Stimulated activated CD8-positive, alpha-beta memory T cell treated with anti-CD3 and anti-CD28 coated beads, Interleukin-4, amount 100 ng/mL, for 1 hour (primary cell): Measurements from ENCODE around the gene WDR37.

Experiments
- DNase-seq, 2 donors: peaks; one replicate each; pipeline ENCODE4 v3.0.0-alpha.2; 2020; ENCODE audit warnings: low read depth in 2 of 2, low spot score in 1 of 2

WDR37 gene

GRCh38 chr10:1166101-1166827 is 110.1 kb downstream of the WDR37 start:
- no peak for DNase-seq

DNA sequence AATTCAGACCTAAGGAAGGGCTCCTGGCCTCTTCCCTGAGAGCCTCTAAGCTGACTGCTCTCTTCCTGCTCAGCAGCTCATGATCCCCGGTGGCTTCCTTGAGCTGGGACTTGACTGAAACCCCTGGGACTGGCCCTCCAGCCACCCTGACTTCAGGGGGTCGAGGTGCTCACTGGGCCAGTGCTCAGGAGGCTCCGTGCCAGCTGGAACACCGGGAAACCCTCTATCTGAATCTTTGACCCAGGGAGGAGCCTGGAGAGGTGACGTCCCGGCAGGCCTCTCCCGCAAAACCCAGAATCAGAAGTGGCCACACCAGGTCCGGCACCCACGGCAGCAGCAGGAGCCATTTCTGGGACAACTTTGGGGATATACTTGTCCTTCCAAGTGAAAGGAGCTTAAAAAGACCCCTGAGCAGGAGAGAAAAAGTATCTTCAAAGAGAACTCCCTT is 110.7 kb downstream of the WDR37 start:
- DNase-seq: no peak

GRCh38 chr10:1168763-1169162 is 112.6 kb downstream of the WDR37 start:
- DNase-seq: no peak

GRCh38 chr10:1169186-1169885 is 113.2 kb downstream of the WDR37 start:
- DNase-seq: no peak

DNA sequence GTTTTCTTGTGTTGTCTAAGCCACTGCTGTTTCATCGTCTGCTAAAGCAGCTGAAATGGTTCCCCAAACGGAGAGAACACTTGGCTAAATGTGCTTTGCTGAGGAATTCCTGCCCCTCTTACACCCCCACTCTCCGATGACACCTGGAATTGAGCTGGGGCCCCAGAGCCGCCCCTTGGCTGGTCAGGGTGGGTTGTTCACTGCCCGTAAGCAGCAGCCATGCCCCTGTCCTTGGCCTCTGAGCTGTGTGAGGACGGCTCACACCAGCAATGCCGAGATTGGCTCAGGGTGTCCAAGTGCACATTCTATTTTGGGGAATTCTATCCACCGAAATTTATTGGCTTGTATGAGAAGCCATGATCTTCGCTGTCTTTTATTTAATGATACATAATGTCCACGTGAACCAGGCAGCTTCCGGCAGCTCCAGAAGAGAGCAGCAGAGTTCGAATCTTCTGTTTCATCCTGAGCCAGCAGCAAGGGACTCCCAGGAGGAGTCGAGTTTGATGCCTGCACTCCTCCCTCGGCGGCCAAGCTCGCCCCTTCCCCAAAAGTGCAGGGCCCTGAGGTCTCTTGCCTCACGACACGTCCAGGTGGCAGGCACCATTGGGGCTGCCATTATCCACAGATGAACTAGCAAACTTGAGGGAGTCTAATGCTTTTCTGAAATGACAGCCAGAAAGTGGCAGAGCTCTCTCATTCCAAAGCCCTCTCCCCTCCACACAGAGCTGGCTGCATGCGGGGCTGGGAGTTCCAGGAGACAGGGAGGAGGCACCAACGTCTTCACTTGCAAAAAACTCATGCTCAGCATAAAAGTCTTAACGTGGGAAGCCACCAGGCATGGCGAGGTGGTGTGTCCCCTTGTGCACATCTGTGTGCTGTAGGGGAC is 114.0 kb downstream of the WDR37 start:
- DNase-seq: no peak

- DNase-seq: no peak
Measured at GRCh38 chr10:1170867-1171180, 114.6 kb downstream of the WDR37 start.

- DNase-seq: no peak
Measured at GRCh38 chr10:1171182-1171581, 115.0 kb downstream of the WDR37 start.

DNA sequence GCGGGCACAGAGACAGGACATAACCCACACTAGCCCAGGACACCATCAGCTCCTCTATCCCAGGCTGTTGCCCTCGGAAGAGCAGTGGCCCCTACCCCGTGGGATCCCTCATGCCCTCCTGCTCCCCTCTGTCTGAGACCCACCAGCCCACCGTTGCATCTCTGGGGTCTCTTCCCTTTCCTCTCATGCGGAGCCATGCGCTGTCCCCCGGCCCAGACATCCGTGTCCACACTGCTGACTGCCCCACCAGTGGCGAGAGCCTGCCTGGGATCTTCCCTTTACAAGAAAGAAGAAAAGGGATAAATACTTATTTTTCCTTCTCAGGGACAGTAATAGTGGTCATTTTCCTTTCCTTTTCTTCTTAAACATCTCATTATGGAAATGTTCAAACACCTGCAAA is 115.4 kb downstream of the WDR37 start:
- no peak for DNase-seq

DNA sequence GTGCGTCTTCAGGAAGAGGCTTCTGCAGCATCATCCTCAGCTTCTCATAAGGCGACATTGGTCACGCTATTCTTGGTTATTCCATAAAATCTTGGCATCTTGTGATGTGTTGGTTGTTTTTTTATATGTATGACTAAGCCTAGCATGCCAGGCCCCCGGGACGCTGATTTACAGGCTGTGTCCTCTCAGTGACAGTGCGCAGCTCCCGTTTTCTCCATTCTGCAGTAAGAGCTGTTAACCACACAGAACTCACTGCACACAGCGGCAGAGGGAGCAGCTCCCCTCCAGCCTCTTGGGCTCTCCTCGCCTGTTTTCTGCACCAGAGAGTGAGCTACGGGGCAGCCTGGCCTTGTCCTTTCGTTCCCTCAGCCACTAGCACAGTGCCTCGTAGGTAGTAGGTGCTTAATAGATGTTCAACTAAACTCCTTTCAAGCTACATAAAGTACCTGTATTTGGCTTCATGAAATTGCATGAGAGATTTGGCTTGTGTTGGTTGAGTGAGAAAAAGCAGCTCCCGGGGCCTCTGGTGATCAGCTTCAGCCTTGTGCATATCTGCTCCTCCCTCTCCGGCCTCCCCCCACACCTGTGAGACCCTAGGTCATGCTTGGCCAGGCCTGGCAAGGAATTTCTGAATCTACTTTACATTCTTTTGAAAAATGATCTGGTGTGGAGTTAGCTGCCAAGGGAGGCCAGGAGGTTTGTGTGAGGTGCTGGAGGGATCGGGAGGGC is 116.2 kb downstream of the WDR37 start:
- no peak for DNase-seq

- no peak for DNase-seq
Measured at GRCh38 chr10:1173091-1173490, 116.9 kb downstream of the WDR37 start.

DNA sequence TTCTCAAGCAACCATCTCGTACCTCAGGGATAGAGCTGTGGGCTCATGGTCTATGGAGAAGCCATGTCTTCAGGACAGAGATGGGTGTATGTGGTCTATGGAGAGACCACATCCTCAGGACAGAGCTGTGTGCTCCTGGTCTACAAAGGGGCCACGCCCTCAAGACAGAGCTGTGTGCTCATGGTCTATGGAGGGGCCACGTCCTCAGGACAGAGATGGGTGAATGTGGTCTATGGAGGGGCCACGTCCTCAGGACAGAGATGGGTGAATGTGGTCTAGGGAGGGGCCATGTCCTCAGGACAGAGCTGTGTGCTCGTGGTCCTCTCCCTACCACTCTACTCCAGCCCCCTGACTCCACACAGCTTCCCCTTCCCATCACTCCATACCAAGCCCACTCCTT is 117.8 kb downstream of the WDR37 start:
- no peak for DNase-seq

- DNase-seq: no peak
Measured at GRCh38 chr10:1175956-1176565, 119.9 kb downstream of the WDR37 start.

GRCh38 chr10:1177936-1178335 is 121.8 kb downstream of the WDR37 start:
- no peak for DNase-seq

- DNase-seq: no peak
Measured at GRCh38 chr10:1178506-1178905, 122.3 kb downstream of the WDR37 start.

DNA sequence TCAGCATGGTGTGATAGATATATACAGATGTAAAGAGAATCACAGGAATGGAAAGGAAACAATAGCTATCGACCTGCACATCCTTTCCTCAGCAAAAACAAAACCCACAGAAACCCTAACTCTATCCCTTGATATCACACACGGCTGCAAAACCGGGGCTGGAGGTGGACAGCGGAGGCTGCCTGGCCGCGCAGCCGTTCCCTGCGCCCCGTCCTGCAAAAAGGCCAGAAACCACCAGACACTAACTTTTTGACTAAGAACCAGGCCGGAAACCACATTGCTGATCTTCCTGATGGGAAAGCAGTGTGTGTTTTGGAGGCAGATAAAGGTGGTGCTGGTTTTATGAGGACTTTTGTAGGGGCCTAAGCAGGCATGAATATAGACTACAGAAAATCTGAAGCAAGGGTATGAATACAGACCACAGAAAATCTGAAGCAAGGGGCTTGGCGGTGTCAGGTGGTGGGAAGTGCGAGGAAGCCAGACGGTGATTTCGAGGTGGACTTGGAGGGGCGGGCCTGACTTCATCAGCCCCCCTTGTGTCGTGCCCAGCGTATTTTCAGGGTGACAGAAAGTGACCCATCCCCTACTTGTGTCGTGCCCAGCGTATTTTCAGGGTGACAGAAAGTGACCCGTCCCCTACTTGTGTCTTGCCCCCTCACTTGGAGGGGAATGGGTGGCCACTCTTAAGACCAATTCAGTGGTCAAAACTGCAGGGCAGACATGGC is 123.3 kb downstream of the WDR37 start:
- DNase-seq: no peak

GRCh38 chr10:1180071-1180730 is 124.0 kb downstream of the WDR37 start:
- no peak for DNase-seq

- no peak for DNase-seq
Measured at GRCh38 chr10:1180836-1181235, 124.7 kb downstream of the WDR37 start.
